Heart left ventricle (tissue), 13 donors: ENCODE results near the gene CKS1B.
A peak's percentile ranks its signal among the peaks of the same experiment; 100 is the strongest.

ENCODE experiments used
- POLR2A ChIP-seq, 2 donors: fragments of 450-650 bp; IDR thresholded peaks; one replicate each; pipeline ENCODE4 v1.6.1; 2017; ENCODE audit warnings: antibody characterized with exemption in 2 of 2, mild to moderate bottlenecking in 2 of 2, moderate library complexity in 2 of 2
- TF ChIP-seq, protein P1 (sequence below), 12 donors: fragments of 200-600 bp; sonication (generic) in 4 of 12; IDR thresholded peaks; one replicate each; pipeline versions ENCODE4 v1.5.0 to v1.8.0; 2018 to 2022; ENCODE audit warnings: antibody characterized with exemption in 12 of 12, mild to moderate bottlenecking in 5 of 12
- donor health status: ischemic (EF 13 %, LVEDD 7.1; RV severe dilation, severe dysfunction).
- donor health status: DM: no; HTN: yes; CAD: no.
- donor health status: DM: no; HTN: no; CAD: no.
- donor health status: ischemic (EF 25% LVEDD 6.9; RV normal size, moderate dysfunction).
- donor health status: ischemic (EF 25% LVEDD 5.7; RV mildly dilated, moderate dysfunction).
- donor health status: ischemic (EF 35%, LVEDD 5.7; RV mildly dilated, moderate dysfunction).
- donor health status: nonischemic (EF 11% LVEDD 7.7; RV severe dilation, severe dysfunction).
- donor health status: DM: yes; HTN: yes; CAD: no.
- donor health status: PGD.
- donor health status: ischemic (EF 29% LVEDD 5.4; RV normal size, mild dysfunction).
- donor health status: nonischemic (EF 23%, LVEDD 6.1; RV moderate dilation, normal function).

DNA sequence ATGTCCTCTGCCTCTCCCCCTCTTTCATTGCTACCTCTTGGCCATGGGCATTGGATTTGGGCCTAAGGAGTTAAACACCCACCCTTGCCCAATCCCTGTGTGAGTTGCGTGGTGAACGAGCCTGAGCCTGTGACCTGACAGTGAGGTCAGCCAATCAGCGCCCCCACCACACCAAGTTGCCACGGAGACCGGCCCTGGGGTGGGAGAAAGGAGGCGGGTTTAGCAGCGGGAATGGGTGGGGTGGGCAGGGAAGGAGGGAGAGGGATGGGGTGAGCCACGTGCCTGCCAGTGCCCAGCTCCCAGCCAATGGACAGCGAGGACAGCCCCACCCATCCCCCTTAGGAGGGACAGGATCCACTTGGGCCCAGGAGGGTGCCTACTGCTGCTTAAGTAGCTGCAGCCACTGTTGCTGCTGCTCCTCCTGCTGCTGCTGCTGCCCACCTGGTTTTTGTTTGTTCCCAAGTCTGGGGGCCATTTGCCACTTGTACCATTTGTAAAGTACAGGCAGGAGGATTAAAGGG is 37.6 kb downstream of the CKS1B start:
- TF ChIP-seq, protein P1, sequence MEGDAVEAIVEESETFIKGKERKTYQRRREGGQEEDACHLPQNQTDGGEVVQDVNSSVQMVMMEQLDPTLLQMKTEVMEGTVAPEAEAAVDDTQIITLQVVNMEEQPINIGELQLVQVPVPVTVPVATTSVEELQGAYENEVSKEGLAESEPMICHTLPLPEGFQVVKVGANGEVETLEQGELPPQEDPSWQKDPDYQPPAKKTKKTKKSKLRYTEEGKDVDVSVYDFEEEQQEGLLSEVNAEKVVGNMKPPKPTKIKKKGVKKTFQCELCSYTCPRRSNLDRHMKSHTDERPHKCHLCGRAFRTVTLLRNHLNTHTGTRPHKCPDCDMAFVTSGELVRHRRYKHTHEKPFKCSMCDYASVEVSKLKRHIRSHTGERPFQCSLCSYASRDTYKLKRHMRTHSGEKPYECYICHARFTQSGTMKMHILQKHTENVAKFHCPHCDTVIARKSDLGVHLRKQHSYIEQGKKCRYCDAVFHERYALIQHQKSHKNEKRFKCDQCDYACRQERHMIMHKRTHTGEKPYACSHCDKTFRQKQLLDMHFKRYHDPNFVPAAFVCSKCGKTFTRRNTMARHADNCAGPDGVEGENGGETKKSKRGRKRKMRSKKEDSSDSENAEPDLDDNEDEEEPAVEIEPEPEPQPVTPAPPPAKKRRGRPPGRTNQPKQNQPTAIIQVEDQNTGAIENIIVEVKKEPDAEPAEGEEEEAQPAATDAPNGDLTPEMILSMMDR (IDR thresholded peaks at IDR 0.05): no peak
- peak in 1 of 2 donors; percentile 21 for TF ChIP-seq POLR2A (IDR thresholded peaks at IDR 0.05)
